ENCODE measurements around the gene CACNG7. TPM values are rescaled to one million over a fixed set of nuclear protein-coding genes. Genes with fewer than 3 reads are reported as not detected.

CACNG7 gene
- total RNA-seq, 2 experiments from 2014 or later, result not detected

- ATAC-seq (no peak), DNase-seq (no peak)
- ChIA-PET POLR2A (no interaction called here), CTCF (no interaction called here)
- H3K36me3 Mint-ChIP-seq (ENCODE audit: low read depth), result no peaks in the 10 kb centered on the region
- no peaks in the 10 kb centered on the region for H3K4me1 Mint-ChIP-seq (ENCODE audit: low read depth)
- no peaks in the 10 kb centered on the region for H3K9me3 Mint-ChIP-seq (ENCODE audit: insufficient read depth)
- no peak overlapping the region for H3K27ac Mint-ChIP-seq
- H3K4me3 Mint-ChIP-seq, result no peak overlapping the region
- peaks cover 69% of the 10 kb centered on the region for H3K27me3 Mint-ChIP-seq (ENCODE audit: low read depth)
Observed at GRCh38 chr19:53961523-53962356, 52.7 kb downstream of the CACNG7 start.

- peaks cover 57% of the 10 kb centered on the region for H3K27me3 Mint-ChIP-seq (ENCODE audit: low read depth)
- H3K4me1 Mint-ChIP-seq (ENCODE audit: low read depth), result no peaks in the 10 kb centered on the region
- H3K36me3 Mint-ChIP-seq (ENCODE audit: low read depth), result no peaks in the 10 kb centered on the region
- no peaks in the 10 kb centered on the region for H3K9me3 Mint-ChIP-seq (ENCODE audit: insufficient read depth)
- ATAC-seq (no peak), DNase-seq (no peak)
- ChIA-PET CTCF (no interaction called here), POLR2A (no interaction called here)
- no peak within 1 kb of the TSS for H3K27ac Mint-ChIP-seq
- H3K4me3 Mint-ChIP-seq, result no peak within 1 kb of the TSS
Observed at GRCh38 chr19:53962887-53963431, 53.9 kb downstream of the CACNG7 start, which contains the start of gene CACNG8. Gene CACNG8, plus strand, starts transcription at chr19:53962937.

- no peaks in the 10 kb centered on the region for H3K4me1 Mint-ChIP-seq (ENCODE audit: low read depth)
- no peaks in the 10 kb centered on the region for H3K9me3 Mint-ChIP-seq (ENCODE audit: insufficient read depth)
- H3K4me3 Mint-ChIP-seq, result no peak overlapping the region
- H3K27me3 Mint-ChIP-seq (ENCODE audit: low read depth), result peaks cover 40% of the 10 kb centered on the region
- ChIA-PET POLR2A (no interaction called here), CTCF (no interaction called here)
- ATAC-seq, result no peak
- DNase-seq, result no peak
- no peak overlapping the region for H3K27ac Mint-ChIP-seq
- no peaks in the 10 kb centered on the region for H3K36me3 Mint-ChIP-seq (ENCODE audit: low read depth)
Observed at GRCh38 chr19:53965091-53965490, 56.0 kb downstream of the CACNG7 start.

DNA sequence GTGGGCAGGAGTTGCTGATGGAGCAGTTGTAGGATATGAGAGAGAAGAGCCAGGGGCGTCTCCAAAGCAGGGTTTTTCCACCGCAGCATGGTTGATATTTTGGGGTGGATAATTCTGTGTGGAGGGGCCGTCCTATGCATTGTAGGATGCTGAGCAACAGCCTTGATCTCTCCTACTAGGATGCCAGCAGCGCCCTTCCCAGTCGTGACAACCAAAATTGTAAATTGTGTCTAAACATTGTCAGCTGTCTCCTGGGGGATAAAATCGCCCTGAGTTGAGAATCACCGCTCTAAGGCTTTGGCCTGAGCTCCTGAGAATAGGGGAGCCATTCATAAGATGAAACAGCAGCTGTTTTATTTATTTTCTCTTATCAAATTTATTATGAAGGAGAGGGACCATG lies 57.9 kb downstream of the CACNG7 start:
- Mint-ChIP-seq H3K27me3 (ENCODE audit: low read depth) (peaks cover 23% of the 10 kb centered on the region), H3K36me3 (ENCODE audit: low read depth) (no peaks in the 10 kb centered on the region), H3K27ac (no peak overlapping the region), H3K4me3 (no peak overlapping the region), H3K4me1 (ENCODE audit: low read depth) (no peaks in the 10 kb centered on the region), H3K9me3 (ENCODE audit: insufficient read depth) (no peaks in the 10 kb centered on the region)
- DNase-seq (no peak), ATAC-seq (no peak)
- CTCF ChIA-PET, result no interaction called here
- POLR2A ChIA-PET, result no interaction called here

- no peaks in the 10 kb centered on the region for H3K36me3 Mint-ChIP-seq (ENCODE audit: low read depth)
Observed at GRCh38 chr19:53969366-53969765, 60.3 kb downstream of the CACNG7 start.

DNA sequence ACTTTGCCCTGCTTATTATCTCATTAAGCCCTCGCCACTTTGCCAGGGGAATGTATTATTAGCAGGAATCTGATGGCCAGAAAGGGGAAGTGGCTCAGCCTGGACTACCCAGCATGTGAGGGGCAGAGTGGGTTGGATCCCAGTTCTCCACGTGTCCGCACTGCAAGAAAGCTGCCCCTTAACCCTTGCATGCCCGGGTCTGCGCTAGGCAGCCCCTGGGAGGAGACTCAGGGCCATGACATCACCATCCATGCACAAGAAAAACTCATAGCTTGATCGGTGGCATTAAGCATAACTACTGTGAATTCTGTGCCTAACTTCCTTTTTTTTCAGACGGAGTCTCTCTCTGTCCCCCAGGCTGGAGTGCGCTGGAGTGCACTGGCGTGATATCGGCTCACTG lies 62.6 kb downstream of the CACNG7 start:
- ATAC-seq, result no peak
- no peaks in the 10 kb centered on the region for H3K27me3 Mint-ChIP-seq (ENCODE audit: low read depth)

More at GRCh38 chr19:53969366-53969765, 60.3 kb downstream of the CACNG7 start:
- Mint-ChIP-seq H3K4me1 (ENCODE audit: low read depth) (no peaks in the 10 kb centered on the region), H3K27me3 (ENCODE audit: low read depth) (peaks cover 10% of the 10 kb centered on the region), H3K4me3 (no peak overlapping the region), H3K9me3 (ENCODE audit: insufficient read depth) (no peaks in the 10 kb centered on the region), H3K27ac (no peak overlapping the region)
- CTCF ChIA-PET, result interaction anchor here (0.6 kb wide), 1 partner anchor 706 kb away, joined by 3 read pairs; no protein-coding TSS in a partner anchor
- DNase-seq, result no peak
- no peak for ATAC-seq
- POLR2A ChIA-PET, result no interaction called here

DNA sequence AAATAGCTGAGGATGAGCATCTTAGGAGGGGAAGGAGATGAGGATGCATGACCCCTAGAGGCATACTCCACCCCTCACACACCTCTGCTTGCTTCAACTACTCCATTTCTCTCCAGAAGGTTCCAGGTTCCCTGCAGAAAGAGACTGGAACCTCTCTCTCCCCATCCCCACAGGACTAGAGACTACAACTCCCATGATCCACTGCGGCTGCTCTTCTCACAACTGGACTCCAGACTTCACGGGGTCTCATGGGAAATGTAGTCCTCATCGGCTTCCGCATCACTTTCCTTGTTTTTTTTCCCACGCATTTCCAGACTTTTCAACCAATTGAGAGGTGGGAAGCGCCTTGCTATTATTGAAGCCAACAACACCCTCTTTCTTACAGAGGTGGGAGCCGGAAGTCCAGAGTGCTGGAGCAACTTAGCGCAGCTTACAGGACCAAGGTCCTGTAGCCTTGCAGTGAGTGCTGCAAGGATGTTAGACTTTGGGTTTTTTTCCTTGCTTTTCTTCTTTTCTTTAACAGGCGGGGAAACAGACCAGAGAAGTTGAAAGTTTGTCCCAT lies 68.4 kb downstream of the CACNG7 start:
- peaks cover 4% of the 10 kb centered on the region for H3K36me3 Mint-ChIP-seq (ENCODE audit: low read depth)
- CTCF ChIA-PET, result interaction anchor here (1.2 kb wide), 1 partner anchor 46 kb away, joined by 5 read pairs; no protein-coding TSS in a partner anchor
- peaks cover 18% of the 10 kb centered on the region for H3K4me1 Mint-ChIP-seq (ENCODE audit: low read depth)
- H3K9me3 Mint-ChIP-seq (ENCODE audit: insufficient read depth), result peaks cover 8% of the 10 kb centered on the region
- ATAC-seq (peak; percentile 73), DNase-seq (peak; percentile 71)
- no peak overlapping the region for H3K27ac Mint-ChIP-seq
- H3K4me3 Mint-ChIP-seq, result peak overlapping the region; percentile 36
- POLR2A ChIA-PET, result no interaction called here
- H3K27me3 Mint-ChIP-seq (ENCODE audit: low read depth), result peaks cover 38% of the 10 kb centered on the region

More for the DNA sequence above, 62.6 kb downstream of the CACNG7 start:
- no peaks in the 10 kb centered on the region for H3K4me1 Mint-ChIP-seq (ENCODE audit: low read depth)
- H3K36me3 Mint-ChIP-seq (ENCODE audit: low read depth), result no peaks in the 10 kb centered on the region
- POLR2A ChIA-PET, result no interaction called here
- CTCF ChIA-PET, result no interaction called here
- no peak for DNase-seq
- no peaks in the 10 kb centered on the region for H3K9me3 Mint-ChIP-seq (ENCODE audit: insufficient read depth)
- no peak overlapping the region for H3K27ac Mint-ChIP-seq
- no peak overlapping the region for H3K4me3 Mint-ChIP-seq

- H3K4me3 Mint-ChIP-seq, result peak overlapping the region; percentile 36
- DNase-seq (no peak), ATAC-seq (no peak)
- peaks cover 4% of the 10 kb centered on the region for H3K36me3 Mint-ChIP-seq (ENCODE audit: low read depth)
- ChIA-PET CTCF (no interaction called here), POLR2A (no interaction called here)
- peaks cover 18% of the 10 kb centered on the region for H3K4me1 Mint-ChIP-seq (ENCODE audit: low read depth)
- H3K9me3 Mint-ChIP-seq (ENCODE audit: insufficient read depth), result peaks cover 8% of the 10 kb centered on the region
- H3K27ac Mint-ChIP-seq, result no peak overlapping the region
- peaks cover 38% of the 10 kb centered on the region for H3K27me3 Mint-ChIP-seq (ENCODE audit: low read depth)
Observed at GRCh38 chr19:53977991-53978731, 69.1 kb downstream of the CACNG7 start.

GRCh38 chr19:53978975-53979801 lies 70.1 kb downstream of the CACNG7 start:
- Mint-ChIP-seq H3K27me3 (ENCODE audit: low read depth) (peaks cover 38% of the 10 kb centered on the region), H3K4me3 (peak overlapping the region; percentile 1), H3K27ac (no peak overlapping the region), H3K36me3 (ENCODE audit: low read depth) (peaks cover 4% of the 10 kb centered on the region), H3K4me1 (ENCODE audit: low read depth) (peaks cover 18% of the 10 kb centered on the region), H3K9me3 (ENCODE audit: insufficient read depth) (peaks cover 8% of the 10 kb centered on the region)
- DNase-seq (no peak), ATAC-seq (no peak)
- ChIA-PET CTCF (interaction anchor here (1.1 kb wide), 1 partner anchor 51 kb away, joined by 3 read pairs; no protein-coding TSS in a partner anchor), POLR2A (no interaction called here)

- DNase-seq (no peak), ATAC-seq (no peak)
- ChIA-PET CTCF (interaction anchor here (1.1 kb wide), 1 partner anchor 49 kb away, joined by 3 read pairs; no protein-coding TSS in a partner anchor), POLR2A (no interaction called here)
- Mint-ChIP-seq H3K4me1 (ENCODE audit: low read depth) (peaks cover 18% of the 10 kb centered on the region), H3K36me3 (ENCODE audit: low read depth) (peaks cover 4% of the 10 kb centered on the region), H3K27me3 (ENCODE audit: low read depth) (peaks cover 38% of the 10 kb centered on the region), H3K4me3 (peak overlapping the region; percentile 23), H3K27ac (no peak overlapping the region), H3K9me3 (ENCODE audit: insufficient read depth) (peaks cover 8% of the 10 kb centered on the region)
Observed at GRCh38 chr19:53980539-53981375, 71.7 kb downstream of the CACNG7 start.

Data from activated CD8-positive, alpha-beta T cell treated with anti-CD3 and anti-CD28 coated beads, Interleukin-2, amount 10 ng/mL, durations not matched to agents 7 days and 5 days (primary cell).